ENCODE data around the gene ERFE. TPM values are rescaled to one million over a fixed set of nuclear protein-coding genes. Genes with fewer than 3 reads are reported as not detected.
"Not testable (repeated sequence)": the region's sequence is repeated elsewhere in the genome, so short reads cannot be mapped to it uniquely, and the experiment has no call there.

The ERFE gene
- polyA plus RNA-seq, 1 of the 3 experiments (the other 2 are of a cell fraction), result 1.3 TPM

- Histone ChIP-seq H3K4me2 (peak overlapping the region; percentile 38; the same call in 1 of the 2 replicates), H3K27ac (ENCODE audit: low read depth in 2 of 2, low read length in 1 of 2) (peak overlapping the region in 1 of 2 experiments; percentile 96; a peak in 3 of 4 replicates), H4K20me1 (ENCODE audit: insufficient read depth) (no peaks in the 10 kb centered on the region), H3K9me3 (no peaks in the 10 kb centered on the region), H2AFZ (ENCODE audit: low read depth) (no peak overlapping the region), H3K9me2 (no peaks in the 10 kb centered on the region), H3K27me3 (ENCODE audit: insufficient read depth) (no peaks in the 10 kb centered on the region), H3K4me1 (ENCODE audit: control insufficient read depth in 1 of 2, insufficient read depth in 2 of 2, low read depth in 1 of 2, low read length in 1 of 2) (peaks cover 13 to 22% of the 10 kb centered on the region in 2 experiments; a peak in 3 of 4 replicates), H3F3A (replicated peaks; ENCODE audit: insufficient read depth) (peaks cover 29% of the 10 kb centered on the region), H3K9ac (peak overlapping the region; percentile 38; the same call in 1 of the 2 replicates), H3K36me3 (replicated peaks in 1 of 2; ENCODE audit: control insufficient read depth in 1 of 2, insufficient read depth in 2 of 2, low read length in 1 of 2) (peaks cover 12 to 62% of the 10 kb centered on the region in 2 experiments), H3K4me3 (ENCODE audit: low read depth in 2 of 2, low read length in 1 of 2) (no peak overlapping the region), H3K79me2 (ENCODE audit: insufficient read depth) (no peaks in the 10 kb centered on the region)
- ChIA-PET CTCF (interaction anchor here (0.6 to 1.5 kb wide), 2 partner anchors 9 to 11 kb away, joined by 3 read pairs; no protein-coding TSS in a partner anchor), POLR2A (no interaction called here)
- WGBS (ENCODE audit: low lambda C conversion rate), result 95% methylated on average over 21 of the region's 21 CpGs
- peak; percentile 14 for DNase-seq
- TF ChIP-seq NRF1 (IDR thresholded peaks at IDR 0.05; ENCODE audit: low read depth, low read length), result no peak
- no peak for TF ChIP-seq RCOR1 (IDR thresholded peaks at IDR 0.05; ENCODE audit: low read length)
- TF ChIP-seq RXRA (IDR thresholded peaks at IDR 0.05; ENCODE audit: borderline replicate concordance, low read depth), result no peak
- no peak for TF ChIP-seq ZBTB33 (IDR thresholded peaks at IDR 0.05; ENCODE audit: borderline replicate concordance, low read depth)
- TF ChIP-seq FOXJ3 (CRISPR knock-in tag; IDR thresholded peaks at IDR 0.05), result no peak
- no peak for TF ChIP-seq CTCF (IDR thresholded peaks at IDR 0.05)
- TF ChIP-seq, protein P1, sequence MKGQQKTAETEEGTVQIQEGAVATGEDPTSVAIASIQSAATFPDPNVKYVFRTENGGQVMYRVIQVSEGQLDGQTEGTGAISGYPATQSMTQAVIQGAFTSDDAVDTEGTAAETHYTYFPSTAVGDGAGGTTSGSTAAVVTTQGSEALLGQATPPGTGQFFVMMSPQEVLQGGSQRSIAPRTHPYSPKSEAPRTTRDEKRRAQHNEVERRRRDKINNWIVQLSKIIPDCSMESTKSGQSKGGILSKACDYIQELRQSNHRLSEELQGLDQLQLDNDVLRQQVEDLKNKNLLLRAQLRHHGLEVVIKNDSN (IDR thresholded peaks at IDR 0.05; ENCODE audit: borderline replicate concordance, low read depth), result no peak
- no peak for TF ChIP-seq MEF2A (IDR thresholded peaks at IDR 0.05; ENCODE audit: borderline replicate concordance, low read depth)
- TF ChIP-seq GABPA (IDR thresholded peaks at IDR 0.05; ENCODE audit: low read depth), result no peak
- no peak for TF ChIP-seq RAD21 (IDR thresholded peaks at IDR 0.05; ENCODE audit: low read length)
Measured at GRCh38 chr2:238170386-238171071, 11.8 kb downstream of the ERFE start.

- H4K20me1 ChIP-seq (ENCODE audit: insufficient read depth); H3K4me3 ChIP-seq (ENCODE audit: low read depth in 2 of 2, low read length in 1 of 2); H3K9ac ChIP-seq; H3K79me2 ChIP-seq (ENCODE audit: insufficient read depth); H2AFZ ChIP-seq (ENCODE audit: low read depth); H3K27me3 ChIP-seq (ENCODE audit: insufficient read depth); H3K9me3 ChIP-seq; DNase-seq; H3K9me2 ChIP-seq; H3K4me2 ChIP-seq; POLR2A ChIA-PET; CTCF ChIA-PET: not testable (repeated sequence)
- WGBS (ENCODE audit: low lambda C conversion rate), result 80% methylated on average over 5 of the region's 5 CpGs
- Histone ChIP-seq H3F3A (replicated peaks; ENCODE audit: insufficient read depth) (peaks cover 29% of the 10 kb centered on the region), H3K4me1 (ENCODE audit: control insufficient read depth in 1 of 2, insufficient read depth in 2 of 2, low read depth in 1 of 2, low read length in 1 of 2) (peaks cover 15 to 22% of the 10 kb centered on the region in 2 experiments; a peak in 3 of 4 replicates), H3K36me3 (replicated peaks in 1 of 2; ENCODE audit: control insufficient read depth in 1 of 2, insufficient read depth in 2 of 2, low read length in 1 of 2) (peaks cover 13 to 65% of the 10 kb centered on the region in 2 experiments), H3K27ac (ENCODE audit: low read depth in 2 of 2, low read length in 1 of 2) (peak overlapping the region in 1 of 2 experiments; percentile 96; a peak in 2 of 4 replicates)
Measured at GRCh38 chr2:238171072-238171431, 12.3 kb downstream of the ERFE start.
